GM18870 (cell line): ENCODE results near the gene CRACDL.

Source experiments
- ATAC-seq: cut with Tn5 transposase; IDR thresholded peaks from one replicate; pipeline ENCODE4 v1.9.1; 2021; ENCODE audit warnings: moderate library complexity; ENCODE audit not compliant: unreplicated experiment

CRACDL gene

GRCh38 chr2:98826856-98827255 lies 109.2 kb downstream of the CRACDL start:
- no peak for ATAC-seq

GRCh38 chr2:98825858-98826257 lies 110.2 kb downstream of the CRACDL start:
- no peak for ATAC-seq

- no peak for ATAC-seq
Measured at GRCh38 chr2:98825404-98825803, 110.6 kb downstream of the CRACDL start.

- ATAC-seq = no peak
Measured at GRCh38 chr2:98825020-98825350, 111.0 kb downstream of the CRACDL start.

- ATAC-seq = no peak
Measured at GRCh38 chr2:98824256-98825019, 111.6 kb downstream of the CRACDL start.

GRCh38 chr2:98823196-98824170 lies 112.5 kb downstream of the CRACDL start:
- no peak for ATAC-seq

GRCh38 chr2:98822301-98823164 lies 113.5 kb downstream of the CRACDL start:
- ATAC-seq = no peak

GRCh38 chr2:98821629-98822135 lies 114.3 kb downstream of the CRACDL start:
- ATAC-seq = no peak

GRCh38 chr2:98819231-98819766 lies 116.7 kb downstream of the CRACDL start:
- no peak for ATAC-seq

GRCh38 chr2:98818164-98818563 lies 117.9 kb downstream of the CRACDL start:
- ATAC-seq = no peak

- ATAC-seq = no peak
Measured at GRCh38 chr2:98816281-98816680, 119.7 kb downstream of the CRACDL start.

- no peak for ATAC-seq
Measured at GRCh38 chr2:98815795-98816194, 120.2 kb downstream of the CRACDL start.

GRCh38 chr2:98811766-98812165 lies 124.3 kb downstream of the CRACDL start:
- ATAC-seq = no peak

- no peak for ATAC-seq
Measured at GRCh38 chr2:98810588-98810928, 125.5 kb downstream of the CRACDL start.

GRCh38 chr2:98809878-98810587 lies 126.0 kb downstream of the CRACDL start:
- no peak for ATAC-seq

GRCh38 chr2:98809116-98809515 lies 126.9 kb downstream of the CRACDL start:
- no peak for ATAC-seq

GRCh38 chr2:98808546-98808945 lies 127.5 kb downstream of the CRACDL start:
- no peak for ATAC-seq

- ATAC-seq = no peak
Measured at GRCh38 chr2:98807929-98808328, 128.1 kb downstream of the CRACDL start.

- ATAC-seq = no peak
Measured at GRCh38 chr2:98807221-98807620, 128.8 kb downstream of the CRACDL start.

- no peak for ATAC-seq
Measured at GRCh38 chr2:98806236-98806697, 129.8 kb downstream of the CRACDL start.
